HUES6 (cell line): ENCODE results near the gene GDF11.
A peak's percentile ranks its signal among the peaks of the same experiment; 100 is the strongest.

Source experiments
- H3K27ac ChIP-seq: 2 replicates; pipeline ENCODE4 v1.7.0; 2013; ENCODE audit warnings: low read depth, mild to moderate bottlenecking, low read length, inconsistent platforms
- H3K27me3 ChIP-seq: 2 replicates; pipeline ENCODE4 v1.6.1; 2013; ENCODE audit warnings: low read length; ENCODE audit not compliant: control insufficient read depth, insufficient read depth
- H3K36me3 ChIP-seq: 2 replicates; pipeline ENCODE4 v1.6.1; 2013; ENCODE audit warnings: low read length; ENCODE audit not compliant: control insufficient read depth, insufficient read depth
- H3K4me1 ChIP-seq: 2 replicates; pipeline ENCODE4 v1.6.1; 2013; ENCODE audit warnings: low read length; ENCODE audit not compliant: control insufficient read depth, insufficient read depth
- H3K4me3 ChIP-seq: 2 replicates; pipeline ENCODE4 v1.5.1; 2013; ENCODE audit warnings: low read depth, low read length
- H3K9ac ChIP-seq: one replicate; pipeline ENCODE4 v1.6.1; 2013; ENCODE audit warnings: mild to moderate bottlenecking, low read length
- H3K9me3 ChIP-seq: 2 replicates; pipeline ENCODE4 v1.6.1; 2013; ENCODE audit warnings: low read depth, low read length; ENCODE audit not compliant: control insufficient read depth, insufficient read depth

Gene GDF11

DNA sequence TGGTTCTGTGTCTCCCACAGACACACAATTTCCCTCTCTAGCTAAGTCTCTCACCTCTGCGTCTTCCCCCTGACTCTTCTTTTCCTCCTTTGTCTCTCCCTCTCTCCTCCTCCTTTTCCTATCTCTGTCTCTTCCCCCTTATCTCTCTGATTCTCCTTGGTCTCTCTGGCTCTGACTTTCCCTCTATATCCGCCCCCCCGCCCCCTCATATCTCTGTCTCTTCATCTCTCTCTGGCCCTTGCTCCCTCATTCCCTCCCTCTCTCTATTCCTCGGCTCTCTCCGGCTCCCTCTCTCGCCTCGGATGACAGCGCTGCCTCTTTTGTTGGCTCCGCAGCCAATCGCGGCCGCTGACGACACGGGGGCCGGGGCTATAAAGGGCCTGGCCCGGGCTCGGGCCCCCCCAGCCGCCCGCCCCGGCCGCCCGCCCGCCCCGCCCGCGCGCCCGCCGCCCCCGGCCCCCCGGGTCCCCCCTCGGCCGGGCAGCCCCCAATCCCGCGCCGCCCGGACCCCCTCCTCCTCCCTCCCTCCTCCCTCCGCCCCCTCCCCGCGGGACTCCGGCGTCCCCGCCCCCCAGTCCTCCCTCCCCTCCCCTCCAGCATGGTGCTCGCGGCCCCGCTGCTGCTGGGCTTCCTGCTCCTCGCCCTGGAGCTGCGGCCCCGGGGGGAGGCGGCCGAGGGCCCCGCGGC lies at the start of gene GDF11:
TSS of gene GDF11 (plus strand) at position 404 of the 687 bp plus-strand sequence. CDS start at position 599, 195 bp downstream.
- Histone ChIP-seq H3K27me3 (no peaks in the 10 kb centered on the region), H3K36me3 (0 out of 2 replicates have a peak, but pooled peaks cover 2% of the 10 kb centered on the region), H3K9ac (peak within 1 kb of the TSS; percentile 97), H3K9me3 (no peaks in the 10 kb centered on the region), H3K27ac (peak within 1 kb of the TSS; percentile 72; the same call in 1 of the 2 replicates), H3K4me3 (peak within 1 kb of the TSS; percentile 98), H3K4me1 (peaks cover 40% of the 10 kb centered on the region)

DNA sequence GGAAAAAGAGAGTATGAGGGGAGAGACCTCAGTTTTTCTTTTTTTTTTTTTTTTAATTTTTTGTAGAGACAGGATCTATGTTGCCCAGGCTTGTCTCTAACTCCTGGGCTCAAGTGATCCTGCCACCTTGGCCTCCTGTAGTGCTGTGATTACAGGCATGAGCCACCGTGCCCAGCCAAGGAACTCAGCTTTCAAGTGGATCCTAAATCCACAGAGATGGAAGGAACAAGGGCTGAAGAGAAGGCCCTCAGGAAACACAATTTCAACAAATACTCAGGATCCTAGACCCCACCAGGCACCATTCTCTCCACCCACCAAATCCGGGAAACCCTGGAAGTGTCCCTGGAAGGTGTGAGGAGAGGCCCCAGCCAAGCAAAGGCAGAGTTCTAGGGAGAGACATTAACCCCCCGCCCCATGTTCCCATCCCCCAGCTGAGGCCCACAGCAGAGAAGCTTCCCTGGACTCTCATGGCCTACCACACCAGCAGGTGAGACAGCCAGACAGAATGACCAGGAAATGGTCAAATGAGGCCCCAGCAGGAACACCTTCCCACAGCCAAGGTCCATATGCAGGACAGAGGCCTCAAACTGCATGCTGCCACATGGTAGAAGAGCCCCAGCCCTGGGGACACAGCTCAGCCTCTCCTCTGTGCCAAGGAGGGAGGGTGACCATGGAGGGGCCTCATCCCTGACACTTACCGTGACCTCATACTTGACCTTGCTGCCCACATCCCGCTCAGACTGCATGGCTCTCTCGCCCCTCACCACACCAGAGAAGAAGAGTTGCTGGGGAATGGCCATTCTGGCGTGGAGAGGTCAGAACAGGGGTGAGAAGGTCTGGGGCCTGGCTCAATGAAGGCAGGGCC lies 49.4 kb upstream of the GDF11 start:
- no peak overlapping the region for H3K9ac ChIP-seq

DNA sequence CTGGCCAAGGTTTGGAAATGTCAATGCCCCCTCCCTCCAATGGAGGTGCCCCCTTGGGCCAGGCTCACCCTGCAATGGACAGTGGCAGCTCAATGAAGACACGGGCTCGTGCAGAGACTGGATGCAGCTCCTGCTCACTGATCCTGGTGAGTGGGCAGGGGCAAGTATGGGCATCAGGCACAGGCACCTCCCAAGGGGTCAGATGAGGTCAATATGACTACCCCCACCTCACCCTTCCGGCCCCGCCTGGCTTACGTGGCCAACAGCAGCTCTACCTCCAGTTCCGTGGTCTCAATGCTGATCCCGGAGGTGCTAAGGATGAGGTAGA lies 48.8 kb upstream of the GDF11 start:
- Histone ChIP-seq H3K27ac (no peak overlapping the region), H3K4me1 (no peaks in the 10 kb centered on the region), H3K27me3 (no peaks in the 10 kb centered on the region), H3K9ac (no peak overlapping the region), H3K4me3 (no peak overlapping the region), H3K36me3 (peaks cover 44% of the 10 kb centered on the region), H3K9me3 (no peaks in the 10 kb centered on the region)

More for the DNA sequence above, 49.4 kb upstream of the GDF11 start:
- Histone ChIP-seq H3K36me3 (peaks cover 44% of the 10 kb centered on the region), H3K9me3 (no peaks in the 10 kb centered on the region), H3K27ac (no peak overlapping the region), H3K4me3 (no peak overlapping the region), H3K27me3 (no peaks in the 10 kb centered on the region), H3K4me1 (no peaks in the 10 kb centered on the region)

GRCh38 chr12:55694651-55695050 lies 48.3 kb upstream of the GDF11 start:
- no peaks in the 10 kb centered on the region for H3K9me3 ChIP-seq
- H3K4me3 ChIP-seq = no peak overlapping the region
- H3K27me3 ChIP-seq = no peaks in the 10 kb centered on the region
- H3K36me3 ChIP-seq = peaks cover 44% of the 10 kb centered on the region
- no peaks in the 10 kb centered on the region for H3K4me1 ChIP-seq
- H3K27ac ChIP-seq = no peak overlapping the region
- H3K9ac ChIP-seq = no peak overlapping the region

DNA sequence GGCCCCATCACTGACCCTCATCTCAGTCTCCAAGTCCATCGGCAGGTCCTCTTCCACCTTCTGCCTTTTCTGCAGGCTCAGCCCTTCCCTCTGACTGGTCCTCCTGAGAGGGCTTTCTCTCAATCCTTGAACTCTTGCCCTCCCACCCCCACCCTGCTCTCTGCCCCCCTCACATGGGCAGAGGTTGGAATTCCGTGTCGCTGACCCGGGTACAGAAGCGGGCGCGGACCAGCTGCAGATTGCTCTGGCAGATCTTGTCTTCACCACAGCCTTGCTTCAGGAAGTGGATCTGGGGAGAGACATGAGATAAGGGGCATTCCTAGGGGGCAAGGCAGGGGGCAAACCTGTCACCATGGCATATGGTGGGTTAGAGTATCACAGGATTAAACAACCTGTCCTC lies 47.6 kb upstream of the GDF11 start:
- no peaks in the 10 kb centered on the region for H3K9me3 ChIP-seq
- no peak overlapping the region for H3K4me3 ChIP-seq
- no peak overlapping the region for H3K27ac ChIP-seq
- H3K36me3 ChIP-seq = peaks cover 44% of the 10 kb centered on the region
- no peaks in the 10 kb centered on the region for H3K4me1 ChIP-seq
- H3K27me3 ChIP-seq = no peaks in the 10 kb centered on the region
- H3K9ac ChIP-seq = no peak overlapping the region

- Histone ChIP-seq H3K27ac (no peak overlapping the region), H3K9ac (no peak overlapping the region), H3K4me1 (no peaks in the 10 kb centered on the region), H3K36me3 (peaks cover 52% of the 10 kb centered on the region), H3K27me3 (no peaks in the 10 kb centered on the region), H3K4me3 (no peak overlapping the region), H3K9me3 (no peaks in the 10 kb centered on the region)
Observed at GRCh38 chr12:55696141-55696540, 46.8 kb upstream of the GDF11 start.

GRCh38 chr12:55696796-55697462 lies 46.0 kb upstream of the GDF11 start:
- no peaks in the 10 kb centered on the region for H3K4me1 ChIP-seq
- H3K4me3 ChIP-seq = no peak overlapping the region
- H3K9me3 ChIP-seq = no peaks in the 10 kb centered on the region
- H3K27ac ChIP-seq = no peak overlapping the region
- no peak overlapping the region for H3K9ac ChIP-seq
- no peaks in the 10 kb centered on the region for H3K27me3 ChIP-seq
- peaks cover 48% of the 10 kb centered on the region for H3K36me3 ChIP-seq

GRCh38 chr12:55697686-55698085 lies 45.2 kb upstream of the GDF11 start:
- Histone ChIP-seq H3K27ac (no peak overlapping the region), H3K4me1 (no peaks in the 10 kb centered on the region), H3K9me3 (no peaks in the 10 kb centered on the region), H3K4me3 (no peak overlapping the region), H3K9ac (no peak overlapping the region), H3K36me3 (peaks cover 44% of the 10 kb centered on the region), H3K27me3 (no peaks in the 10 kb centered on the region)

DNA sequence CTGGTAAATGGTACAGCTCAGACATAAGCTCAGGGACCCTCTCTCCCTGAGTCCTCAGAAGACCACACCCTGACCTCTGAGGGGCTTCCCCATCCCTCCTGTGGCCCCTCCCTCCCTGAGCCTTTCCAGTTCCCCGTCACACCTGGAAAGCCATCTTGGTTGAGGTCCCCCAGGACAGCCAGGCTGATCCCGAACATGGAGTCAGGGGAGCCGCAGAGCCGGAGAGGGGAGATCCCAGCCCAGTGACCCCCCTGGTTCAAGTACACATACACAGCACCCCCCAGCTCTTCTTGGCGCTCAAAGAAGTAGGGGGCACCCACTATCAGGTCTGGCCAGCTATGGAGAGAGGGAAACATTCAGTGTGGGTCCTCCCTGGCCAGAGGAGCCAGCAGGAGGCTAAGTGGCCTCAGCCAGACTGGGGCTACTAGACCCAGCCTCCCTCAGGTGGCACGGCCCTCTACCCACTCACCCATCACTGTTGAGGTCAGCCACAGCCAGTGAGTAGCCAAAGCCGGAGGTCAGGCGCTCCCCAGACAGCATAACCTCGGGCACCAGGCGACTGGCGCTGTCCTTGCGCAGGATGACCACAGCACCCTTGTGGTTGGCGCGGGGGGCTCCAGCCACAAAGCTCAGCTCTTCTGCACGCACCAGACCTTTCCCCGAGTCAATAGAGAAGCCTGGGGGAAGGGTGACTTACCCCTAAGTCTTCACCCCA lies 44.5 kb upstream of the GDF11 start:
- no peak overlapping the region for H3K9ac ChIP-seq
- H3K9me3 ChIP-seq = no peaks in the 10 kb centered on the region
- H3K27ac ChIP-seq = no peak overlapping the region
- H3K27me3 ChIP-seq = no peaks in the 10 kb centered on the region
- peaks cover 40% of the 10 kb centered on the region for H3K36me3 ChIP-seq
- H3K4me1 ChIP-seq = no peaks in the 10 kb centered on the region
- no peak overlapping the region for H3K4me3 ChIP-seq

DNA sequence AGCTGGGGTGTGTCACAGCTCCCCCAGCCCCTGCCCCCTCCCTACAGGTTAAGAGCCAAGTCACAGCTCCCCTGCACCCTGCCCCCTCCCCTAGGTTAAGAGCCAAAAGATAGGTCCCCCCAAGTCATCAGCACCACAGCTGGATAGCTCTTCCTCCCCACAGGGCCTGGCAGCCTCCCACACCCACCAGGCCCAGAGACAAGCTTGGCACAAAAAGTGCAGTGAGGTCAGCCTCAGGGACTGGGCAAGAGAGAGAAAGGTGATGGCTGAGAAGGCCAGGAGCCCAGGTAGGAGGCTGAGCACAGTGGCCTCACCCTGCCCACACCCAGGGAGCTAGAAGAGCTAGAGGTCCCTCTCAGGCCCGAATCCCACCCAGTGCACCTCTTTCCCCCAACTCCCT lies 44.0 kb upstream of the GDF11 start:
- no peak overlapping the region for H3K27ac ChIP-seq
- no peak overlapping the region for H3K4me3 ChIP-seq
- H3K9me3 ChIP-seq = no peaks in the 10 kb centered on the region
- no peaks in the 10 kb centered on the region for H3K4me1 ChIP-seq
- H3K27me3 ChIP-seq = no peaks in the 10 kb centered on the region
- no peak overlapping the region for H3K9ac ChIP-seq
- H3K36me3 ChIP-seq = peaks cover 35% of the 10 kb centered on the region
